GM12878 (cell line): ENCODE results near the gene GID8. TPM values are rescaled to one million over a fixed set of nuclear protein-coding genes. Genes with fewer than 3 reads are reported as not detected.

Source experiments
- ATAC-seq: fragments of 200-7000 bp; cut with Tn5 transposase; 3 replicates; pipeline ENCODE4 v1.9.1; 2020; ENCODE audit warnings: mild to moderate bottlenecking, moderate library complexity
- BruUV-seq: library from RNA; stranded (reverse); fragments of 400-500 nt; replicated peaks from 2 replicates; lab custom pipeline; 2021; lab: Mats Ljungman, UMichigan
- CTCF ChIA-PET: fragments of 300-600 bp; sonication (Branson Sonifier 250); formaldehyde crosslinking; extraction: SDS; loops from one replicate; lab custom pipeline; 2021; ENCODE audit warnings: inconsistent platforms; lab: Yijun Ruan, JAX
- POLR2A ChIA-PET: fragments of 350-600 bp; formaldehyde crosslinking; extraction: SDS; loops from one replicate; lab custom pipeline; 2021; ENCODE audit warnings: inconsistent platforms; lab: Charles Lee
- RAD21 ChIA-PET: fragments of 300-600 bp; sonication (Branson Sonifier 250); formaldehyde crosslinking; loops from one replicate; lab custom pipeline; 2023; ENCODE audit warnings: antibody characterized with exemption; ENCODE audit not compliant: unreplicated experiment; lab: Charles Lee
- SMC1A ChIA-PET: fragments of 300-600 bp; sonication (Branson Sonifier 250); formaldehyde crosslinking; loops from one replicate; lab custom pipeline; 2023; ENCODE audit not compliant: unreplicated experiment, uncharacterized antibody; lab: Charles Lee
- DNase-seq: peaks from one replicate; pipeline ENCODE4 v3.0.0-alpha.2; 2011; ENCODE audit warnings: low read depth, low spot score
- FAIRE-seq: peaks from 3 replicates; lab custom pipeline; 2011; peaks lifted over from hg19 to GRCh38; lab: Jason Lieb, UNC
- H2AFZ ChIP-seq: 2 replicates; pipeline ENCODE4 v1.6.0; 2011; ENCODE audit warnings: low read depth, low read length, control low read depth; ENCODE audit not compliant: control insufficient read depth
- H3K27ac ChIP-seq: 2 replicates; pipeline ENCODE4 v1.5.1; 2011; ENCODE audit warnings: control low read depth; ENCODE audit not compliant: control insufficient read depth, insufficient read depth
- H3K27me3 ChIP-seq, 2 experiments: replicated peaks in 1 of 2; 2 replicates each; pipeline versions ENCODE4 v1.6.0 to v1.6.1; 2011; ENCODE audit warnings: low read length in 1 of 2; ENCODE audit not compliant: control insufficient read depth in 2 of 2, insufficient read depth in 2 of 2
- H3K36me3 ChIP-seq, 2 experiments: 2 replicates each; pipeline ENCODE4 v1.5.1; 2011; ENCODE audit warnings: low read length in 1 of 2; ENCODE audit not compliant: control insufficient read depth in 2 of 2, insufficient read depth in 2 of 2
- H3K4me1 ChIP-seq: 2 replicates; pipeline ENCODE4 v1.6.1; 2011; ENCODE audit warnings: mild to moderate bottlenecking, low read length, moderate library complexity, mixed read lengths; ENCODE audit not compliant: control insufficient read depth, insufficient read depth
- H3K4me2 ChIP-seq: 2 replicates; pipeline ENCODE4 v1.6.0; 2011; ENCODE audit warnings: control low read depth; ENCODE audit not compliant: control insufficient read depth, insufficient read depth
- H3K4me3 ChIP-seq: fragments of 200-600 bp; sonication (generic); 2 replicates; pipeline ENCODE4 v1.5.1; 2016
- H3K79me2 ChIP-seq: 2 replicates; pipeline ENCODE4 v1.6.0; 2011; ENCODE audit warnings: low read length; ENCODE audit not compliant: control insufficient read depth, insufficient read depth
- H3K9ac ChIP-seq: 2 replicates; pipeline ENCODE4 v1.8.0; 2011; ENCODE audit warnings: low read length, control low read depth, mixed read lengths; ENCODE audit not compliant: control insufficient read depth, insufficient read depth
- H3K9me3 ChIP-seq: replicated peaks from 3 replicates; pipeline ENCODE4 v1.5.1; 2011; ENCODE audit warnings: mild to moderate bottlenecking, low read length; ENCODE audit not compliant: control insufficient read depth, insufficient read depth
- H4K20me1 ChIP-seq: 2 replicates; pipeline ENCODE4 v1.6.0; 2011; ENCODE audit not compliant: control insufficient read depth, insufficient read depth
- CREM ChIP-seq: IDR thresholded peaks from 2 replicates; pipeline ENCODE4 v1.6.1; 2014; ENCODE audit warnings: antibody characterized with exemption, low read depth
- FOS ChIP-seq: IDR thresholded peaks from 3 replicates; pipeline ENCODE4 v1.6.1; 2011; ENCODE audit warnings: borderline replicate concordance; ENCODE audit not compliant: insufficient read length; ENCODE audit errors: extremely low read depth
- SMARCA5 ChIP-seq: fragments of 450-650 bp; IDR thresholded peaks from 2 replicates; pipeline ENCODE4 v1.6.1; 2017; ENCODE audit warnings: mild to moderate bottlenecking
- TCF3 ChIP-seq: IDR thresholded peaks from 2 replicates; pipeline ENCODE4 v1.6.1; 2012; ENCODE audit warnings: low read depth, mild to moderate bottlenecking, low read length, borderline replicate concordance; ENCODE audit not compliant: insufficient read depth
- WRNIP1 ChIP-seq: IDR thresholded peaks from 2 replicates; pipeline ENCODE4 v1.6.1; 2011; ENCODE audit warnings: low read depth, low read length, improper control_type of control experiment, borderline replicate concordance
- WGBS: methylation state at CpG from one replicate; pipeline ENCODE4 v1.1.6; 2016; ENCODE audit warnings: low lambda C conversion rate; ENCODE audit not compliant: insufficient replicate concordance, insufficient coverage; ENCODE audit errors: missing lambda C conversion rate; 5-methylcytosine and 5-hydroxymethylcytosine counted together
- in situ Hi-C: fragments of 300-500 bp; cut with MboI; formaldehyde crosslinking; loops from 9 replicates; pipeline ENCODE4 v1.14.3; 2018; ENCODE audit warnings: mixed read lengths
- intact Hi-C: fragments of 100-400 bp; cut with micrococcal nuclease; formaldehyde crosslinking; loops from one replicate; pipeline ENCODE4 v1.14.2; 2022; ENCODE audit not compliant: unreplicated experiment
- polyA plus RNA-seq, 11 experiments: library from polyadenylated mRNA; depleted of rRNA in 4 of 11; unstranded in 6 of 11; stranded (reverse) in 5 of 11; fragments of >200 nt; fragmentation: Nextera tagmentation in 4 of 11; fragmentation: Illumina TruSeq in 1 of 11; extraction: Ambion mirVana in 4 of 11; extraction: Trizol in 1 of 11; gene quantifications; 1 replicate in 1 of 11; 2 replicates in 10 of 11; pipeline versions ENCODE4 v1.2.1 to v1.2.3, GENCODE V29; 2011 to 2016; ENCODE audit warnings: inconsistent platforms in 2 of 11, missing spikeins in 2 of 11, low read depth in 1 of 11
- total RNA-seq, 4 experiments: library from RNA; depleted of rRNA in 3 of 4; stranded (reverse); fragments of >200 nt in 3 of 4; fragmentation: Illumina TruSeq in 1 of 4; extraction: Trizol in 1 of 4; gene quantifications; 2 replicates each; pipeline versions ENCODE4 v1.2.1 to v1.2.3, GENCODE V29; 2013 to 2021
- TF ChIP-seq, protein P1 (sequence below): fragments of 450-650 bp; IDR thresholded peaks from 2 replicates; pipeline ENCODE4 v1.6.1; 2016; ENCODE audit warnings: mild to moderate bottlenecking, moderate library complexity, borderline replicate concordance
- TF ChIP-seq, protein P2 (sequence below): IDR thresholded peaks from 2 replicates; pipeline ENCODE4 v1.6.1; 2011; ENCODE audit warnings: borderline replicate concordance, low read depth, mild to moderate bottlenecking, moderate library complexity, mixed read lengths, low read length; ENCODE audit not compliant: insufficient read depth; ENCODE audit errors: extremely low read length

GID8 gene
- total and polyA plus RNA-seq, 10 of the 15 experiments (the other 5 are each of a cell fraction or from before 2014, with no cell fraction given): 12.0 to 33.8 (median 22.2) TPM

DNA sequence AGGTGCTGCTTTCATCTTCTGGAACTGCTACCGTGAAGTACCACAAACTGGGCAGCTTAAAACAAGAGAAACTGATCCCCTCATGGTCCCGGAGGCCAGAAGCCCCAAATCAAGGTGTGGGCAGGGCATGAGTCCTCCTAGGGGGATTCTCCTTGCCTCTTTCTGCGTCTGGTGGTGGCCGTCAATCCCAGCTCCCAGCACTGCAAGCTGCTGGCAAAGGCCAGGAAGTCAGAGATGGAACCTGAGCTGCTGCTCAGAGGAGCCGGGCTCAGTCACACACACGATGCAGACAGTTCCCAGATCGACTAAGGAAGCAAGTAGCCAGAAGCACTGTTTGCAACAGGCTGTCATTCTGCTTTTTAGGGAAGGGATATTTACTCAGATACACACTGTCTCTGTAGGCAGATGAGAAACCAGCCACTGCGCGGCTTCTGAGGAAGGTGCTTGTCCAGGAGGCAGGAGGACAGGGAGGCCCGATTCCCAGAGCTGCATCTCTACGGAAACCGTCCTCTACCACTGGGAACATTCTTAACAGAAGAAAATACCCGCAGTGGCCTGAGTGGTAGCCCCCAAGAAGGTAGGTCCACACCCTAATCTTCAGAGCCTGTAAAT is 53.4 kb downstream of the GID8 start:
- no peak overlapping the region for H3K4me2 ChIP-seq
- H3K4me3 ChIP-seq: no peak overlapping the region
- CTCF ChIA-PET: interaction anchor here (0.7 to 0.8 kb wide), 2 partner anchors 11 to 19 kb away, joined by 3 read pairs; no protein-coding TSS in a partner anchor
- no peaks in the 10 kb centered on the region; a peak in 1 of 4 replicates for H3K27me3 ChIP-seq
- no peak overlapping the region for H3K27ac ChIP-seq
- RAD21 ChIA-PET: no interaction called here
- BruUV-seq: no TSS peak
- TF ChIP-seq FOS (no peak), WRNIP1 (no peak), CREM (no peak), TCF3 (no peak), SMARCA5 (no peak)
- TF ChIP-seq, protein P1, sequence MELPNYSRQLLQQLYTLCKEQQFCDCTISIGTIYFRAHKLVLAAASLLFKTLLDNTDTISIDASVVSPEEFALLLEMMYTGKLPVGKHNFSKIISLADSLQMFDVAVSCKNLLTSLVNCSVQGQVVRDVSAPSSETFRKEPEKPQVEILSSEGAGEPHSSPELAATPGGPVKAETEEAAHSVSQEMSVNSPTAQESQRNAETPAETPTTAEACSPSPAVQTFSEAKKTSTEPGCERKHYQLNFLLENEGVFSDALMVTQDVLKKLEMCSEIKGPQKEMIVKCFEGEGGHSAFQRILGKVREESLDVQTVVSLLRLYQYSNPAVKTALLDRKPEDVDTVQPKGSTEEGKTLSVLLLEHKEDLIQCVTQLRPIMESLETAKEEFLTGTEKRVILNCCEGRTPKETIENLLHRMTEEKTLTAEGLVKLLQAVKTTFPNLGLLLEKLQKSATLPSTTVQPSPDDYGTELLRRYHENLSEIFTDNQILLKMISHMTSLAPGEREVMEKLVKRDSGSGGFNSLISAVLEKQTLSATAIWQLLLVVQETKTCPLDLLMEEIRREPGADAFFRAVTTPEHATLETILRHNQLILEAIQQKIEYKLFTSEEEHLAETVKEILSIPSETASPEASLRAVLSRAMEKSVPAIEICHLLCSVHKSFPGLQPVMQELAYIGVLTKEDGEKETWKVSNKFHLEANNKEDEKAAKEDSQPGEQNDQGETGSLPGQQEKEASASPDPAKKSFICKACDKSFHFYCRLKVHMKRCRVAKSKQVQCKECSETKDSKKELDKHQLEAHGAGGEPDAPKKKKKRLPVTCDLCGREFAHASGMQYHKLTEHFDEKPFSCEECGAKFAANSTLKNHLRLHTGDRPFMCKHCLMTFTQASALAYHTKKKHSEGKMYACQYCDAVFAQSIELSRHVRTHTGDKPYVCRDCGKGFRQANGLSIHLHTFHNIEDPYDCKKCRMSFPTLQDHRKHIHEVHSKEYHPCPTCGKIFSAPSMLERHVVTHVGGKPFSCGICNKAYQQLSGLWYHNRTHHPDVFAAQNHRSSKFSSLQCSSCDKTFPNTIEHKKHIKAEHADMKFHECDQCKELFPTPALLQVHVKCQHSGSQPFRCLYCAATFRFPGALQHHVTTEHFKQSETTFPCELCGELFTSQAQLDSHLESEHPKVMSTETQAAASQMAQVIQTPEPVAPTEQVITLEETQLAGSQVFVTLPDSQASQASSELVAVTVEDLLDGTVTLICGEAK: no peak
- TF ChIP-seq, protein P2, sequence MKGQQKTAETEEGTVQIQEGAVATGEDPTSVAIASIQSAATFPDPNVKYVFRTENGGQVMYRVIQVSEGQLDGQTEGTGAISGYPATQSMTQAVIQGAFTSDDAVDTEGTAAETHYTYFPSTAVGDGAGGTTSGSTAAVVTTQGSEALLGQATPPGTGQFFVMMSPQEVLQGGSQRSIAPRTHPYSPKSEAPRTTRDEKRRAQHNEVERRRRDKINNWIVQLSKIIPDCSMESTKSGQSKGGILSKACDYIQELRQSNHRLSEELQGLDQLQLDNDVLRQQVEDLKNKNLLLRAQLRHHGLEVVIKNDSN: no peak
- FAIRE-seq: no peak
- in situ Hi-C loops (no loop called here), intact Hi-C loops (no loop called here)
- no peaks in the 10 kb centered on the region for H3K9me3 ChIP-seq
- DNase-seq: no peak
- H3K9ac ChIP-seq: no peak overlapping the region
- POLR2A ChIA-PET: interaction anchor here (0.9 to 1.4 kb wide), 2 partner anchors 11 to 13 kb away, joined by 5 read pairs; no protein-coding TSS in a partner anchor
- H2AFZ ChIP-seq: no peak overlapping the region
- ATAC-seq: no peak
- 66% methylated on average over 13 of the region's 13 CpGs for WGBS
- no peaks in the 10 kb centered on the region for H3K79me2 ChIP-seq
- H3K36me3 ChIP-seq: no peaks in the 10 kb centered on the region
- no peaks in the 10 kb centered on the region for H4K20me1 ChIP-seq
- H3K4me1 ChIP-seq: peaks cover 6% of the 10 kb centered on the region; the same call in 1 of the 2 replicates
- SMC1A ChIA-PET: interaction anchor here (1.2 kb wide), 1 partner anchor 34 kb away, joined by 3 read pairs; no protein-coding TSS in a partner anchor
